ENCODE data around the gene CSNK1E. TPM values are rescaled to one million over a fixed set of nuclear protein-coding genes. Genes with fewer than 3 reads are reported as not detected.

CSNK1E gene
- polyA plus RNA-seq, 6 donors from 2014 or later = 5.8 to 19.6 (median 10.0) TPM

- no peaks in the 10 kb centered on the region for H3K27me3 Mint-ChIP-seq
- no peak for ATAC-seq (ENCODE audit: low read depth in 2 of 2)
- no peak for DNase-seq
Measured at GRCh38 chr22:38318792-38319773, 1.9 kb upstream of the CSNK1E start.

GRCh38 chr22:38317995-38318715 lies 922 bp upstream of the CSNK1E start:
- peak overlapping the region; percentile 84 to 99 (median 90) for H3K27ac Mint-ChIP-seq
- H3K36me3 Mint-ChIP-seq = no peaks in the 10 kb centered on the region
- ATAC-seq (ENCODE audit: low read depth in 2 of 2) (no peak), DNase-seq (no peak)
- H3K4me1 Mint-ChIP-seq = peaks cover 25 to 47% (median 40%) of the 10 kb centered on the region in 3 donors
- no peaks in the 10 kb centered on the region for H3K9me3 Mint-ChIP-seq
- H3K4me3 Mint-ChIP-seq = peak overlapping the region; percentile 75 to 92 (median 86)
- no peaks in the 10 kb centered on the region for H3K27me3 Mint-ChIP-seq

More at GRCh38 chr22:38318792-38319773, 1.9 kb upstream of the CSNK1E start:
- no peaks in the 10 kb centered on the region for H3K9me3 Mint-ChIP-seq
- peak overlapping the region in 6 of 8 donors; percentile 12 to 86 (median 57) for H3K4me3 Mint-ChIP-seq
- peaks cover 18 to 38% (median 33%) of the 10 kb centered on the region in 3 donors for H3K4me1 Mint-ChIP-seq
- H3K36me3 Mint-ChIP-seq = no peaks in the 10 kb centered on the region
- peak overlapping the region in 5 of 6 donors; percentile 21 to 99 (median 78) for H3K27ac Mint-ChIP-seq

- no peaks in the 10 kb centered on the region for H3K27me3 Mint-ChIP-seq
- H3K4me1 Mint-ChIP-seq = peaks cover 42 to 63% (median 56%) of the 10 kb centered on the region in 3 donors
- peak overlapping the region; percentile 84 to 98 (median 96) for H3K27ac Mint-ChIP-seq
- H3K9me3 Mint-ChIP-seq = no peaks in the 10 kb centered on the region
- peak; percentile 61 for ATAC-seq (ENCODE audit: low read depth in 2 of 2)
- peak overlapping the region; percentile 75 to 94 (median 90) for H3K4me3 Mint-ChIP-seq
- peak; percentile 56 for DNase-seq
- H3K36me3 Mint-ChIP-seq = no peaks in the 10 kb centered on the region
Measured at GRCh38 chr22:38316364-38317121, 690 bp downstream of the CSNK1E start.

GRCh38 chr22:38315823-38316363 lies 1.3 kb downstream of the CSNK1E start:
- H3K27me3 Mint-ChIP-seq = no peaks in the 10 kb centered on the region
- DNase-seq (peak; percentile 36), ATAC-seq (ENCODE audit: low read depth in 2 of 2) (no peak)
- no peaks in the 10 kb centered on the region for H3K9me3 Mint-ChIP-seq
- H3K36me3 Mint-ChIP-seq = no peaks in the 10 kb centered on the region
- H3K27ac Mint-ChIP-seq = peak overlapping the region; percentile 32 to 98 (median 96)
- peak overlapping the region; percentile 75 to 94 (median 90) for H3K4me3 Mint-ChIP-seq
- peaks cover 48 to 70% (median 63%) of the 10 kb centered on the region in 3 donors for H3K4me1 Mint-ChIP-seq

GRCh38 chr22:38314933-38315822 lies 2.1 kb downstream of the CSNK1E start:
- peaks cover 51 to 77% (median 68%) of the 10 kb centered on the region in 3 donors for H3K4me1 Mint-ChIP-seq
- peak; percentile 20 to 43 for ATAC-seq (ENCODE audit: low read depth in 2 of 2)
- no peaks in the 10 kb centered on the region for H3K27me3 Mint-ChIP-seq
- peak overlapping the region; percentile 75 to 94 (median 90) for H3K4me3 Mint-ChIP-seq
- DNase-seq = peak; percentile 39
- H3K36me3 Mint-ChIP-seq = no peaks in the 10 kb centered on the region
- no peaks in the 10 kb centered on the region for H3K9me3 Mint-ChIP-seq
- H3K27ac Mint-ChIP-seq = peak overlapping the region; percentile 76 to 98 (median 91)

GRCh38 chr22:38314051-38314932 lies 2.9 kb downstream of the CSNK1E start:
- ATAC-seq (ENCODE audit: low read depth in 2 of 2) = no peak
- Mint-ChIP-seq H3K4me3 (peak overlapping the region in 6 of 8 donors; percentile 61 to 94 (median 88)), H3K27ac (peak overlapping the region; percentile 53 to 98 (median 84)), H3K9me3 (no peaks in the 10 kb centered on the region), H3K4me1 (peaks cover 51 to 78% (median 69%) of the 10 kb centered on the region in 3 donors), H3K36me3 (no peaks in the 10 kb centered on the region), H3K27me3 (no peaks in the 10 kb centered on the region)
- DNase-seq = no peak

GRCh38 chr22:38313384-38313955 lies 3.8 kb downstream of the CSNK1E start:
- DNase-seq (no peak), ATAC-seq (ENCODE audit: low read depth in 2 of 2) (no peak)
- H3K36me3 Mint-ChIP-seq = no peaks in the 10 kb centered on the region
- H3K9me3 Mint-ChIP-seq = no peaks in the 10 kb centered on the region
- H3K27ac Mint-ChIP-seq = peak overlapping the region in 4 of 6 donors; percentile 63 to 84 (median 79)
- H3K4me3 Mint-ChIP-seq = peak overlapping the region in 4 of 8 donors; percentile 6 to 75 (median 40)
- H3K4me1 Mint-ChIP-seq = peaks cover 53 to 77% (median 74%) of the 10 kb centered on the region in 3 donors
- H3K27me3 Mint-ChIP-seq = no peaks in the 10 kb centered on the region

- Mint-ChIP-seq H3K9me3 (no peaks in the 10 kb centered on the region), H3K27ac (peak overlapping the region in 4 of 6 donors; percentile 44 to 84 (median 66)), H3K27me3 (no peaks in the 10 kb centered on the region), H3K36me3 (no peaks in the 10 kb centered on the region), H3K4me3 (peak overlapping the region in 4 of 8 donors; percentile 13 to 54 (median 24)), H3K4me1 (peaks cover 55 to 71% (median 68%) of the 10 kb centered on the region in 3 donors)
- ATAC-seq (ENCODE audit: low read depth in 2 of 2) (no peak), DNase-seq (no peak)
Measured at GRCh38 chr22:38312261-38312800, 4.9 kb downstream of the CSNK1E start.

GRCh38 chr22:38311323-38311620 lies 6.0 kb downstream of the CSNK1E start:
- no peaks in the 10 kb centered on the region for H3K27me3 Mint-ChIP-seq
- peaks cover 59 to 75% (median 62%) of the 10 kb centered on the region in 3 donors for H3K4me1 Mint-ChIP-seq
- DNase-seq (no peak), ATAC-seq (ENCODE audit: low read depth in 2 of 2) (peak; percentile 43)
- H3K27ac Mint-ChIP-seq = peak overlapping the region in 4 of 6 donors; percentile 3 to 88 (median 79)
- H3K36me3 Mint-ChIP-seq = no peaks in the 10 kb centered on the region
- H3K9me3 Mint-ChIP-seq = no peaks in the 10 kb centered on the region
- H3K4me3 Mint-ChIP-seq = peak overlapping the region in 4 of 8 donors; percentile 13 to 78 (median 42)

- Mint-ChIP-seq H3K9me3 (no peaks in the 10 kb centered on the region), H3K4me3 (peak overlapping the region in 4 of 8 donors; percentile 12 to 68 (median 27)), H3K36me3 (no peaks in the 10 kb centered on the region), H3K27ac (peak overlapping the region in 4 of 6 donors; percentile 16 to 91 (median 81)), H3K4me1 (peaks cover 61 to 75% (median 64%) of the 10 kb centered on the region in 3 donors), H3K27me3 (no peaks in the 10 kb centered on the region)
- no peak for DNase-seq
- no peak for ATAC-seq (ENCODE audit: low read depth in 2 of 2)
Measured at GRCh38 chr22:38310518-38311322, 6.5 kb downstream of the CSNK1E start.

Measured in naive B cell (primary cell).